A673 (cell line): ENCODE data around the gene STPG2.

Source experiments
- CTCF ChIP-seq: fragments of 300-800, 200-600 bp; sonication (generic); conservative IDR thresholded peaks from 2 replicates; pipeline ENCODE4 v1.5.1; 2017; ENCODE audit warnings: low read depth, mild to moderate bottlenecking, antibody characterized with exemption, low read length, moderate library complexity, mixed read lengths
- EZH2 ChIP-seq: fragments of 200-600 bp; sonication (generic); IDR thresholded peaks from 2 replicates; pipeline ENCODE4 v1.6.1; 2017; ENCODE audit warnings: borderline replicate concordance, low read depth, mild to moderate bottlenecking, mixed read lengths, antibody characterized with exemption, low read length; ENCODE audit not compliant: poor library complexity, severe bottlenecking

- TF ChIP-seq EZH2, result no peak
- TF ChIP-seq CTCF, result no peak
Observed at GRCh38 chr4:97770222-97770621, 373.1 kb downstream of the STPG2 start.
